ENCODE data around the gene COLEC11.
A peak's percentile ranks its signal among the peaks of the same experiment; 100 is the strongest.

Gene COLEC11

GRCh38 chr2:3675687-3676086, 80.8 kb downstream of the COLEC11 start:
- no peak for DNase-seq (ENCODE audit: low spot score)

GRCh38 chr2:3677436-3677835, 82.5 kb downstream of the COLEC11 start:
- no peak for DNase-seq (ENCODE audit: low spot score)

- no peak for DNase-seq (ENCODE audit: low spot score)
Observed at GRCh38 chr2:3678212-3678611, 83.3 kb downstream of the COLEC11 start.

- no peak for DNase-seq (ENCODE audit: low spot score)
Observed at GRCh38 chr2:3679180-3679579, 84.3 kb downstream of the COLEC11 start.

- DNase-seq (ENCODE audit: low spot score) = no peak
Observed at GRCh38 chr2:3679616-3680393, 84.9 kb downstream of the COLEC11 start.

GRCh38 chr2:3680548-3681345, 85.8 kb downstream of the COLEC11 start:
- no peak for DNase-seq (ENCODE audit: low spot score)

GRCh38 chr2:3681625-3682024, 86.7 kb downstream of the COLEC11 start:
- no peak for DNase-seq (ENCODE audit: low spot score)

GRCh38 chr2:3682811-3683210, 87.9 kb downstream of the COLEC11 start:
- DNase-seq (ENCODE audit: low spot score) = no peak

GRCh38 chr2:3683748-3684454, 89.0 kb downstream of the COLEC11 start:
- no peak for DNase-seq (ENCODE audit: low spot score)

GRCh38 chr2:3689998-3690748, 95.3 kb downstream of the COLEC11 start:
- DNase-seq (ENCODE audit: low spot score) = no peak

- DNase-seq (ENCODE audit: low spot score) = peak; percentile 37
Observed at GRCh38 chr2:3692375-3692774, 97.5 kb downstream of the COLEC11 start.

All from HuH-7 (cell line).